HG03139 (cell line): Measurements from ENCODE around the gene NR2F2.
"Not testable (repeated sequence)": the region's sequence is repeated elsewhere in the genome, so short reads cannot be mapped to it uniquely, and the experiment has no call there.

Experiments used
- ATAC-seq: cut with Tn5 transposase; IDR thresholded peaks from one replicate; pipeline ENCODE4 v1.9.1; 2021; ENCODE audit not compliant: unreplicated experiment

The NR2F2 gene

DNA sequence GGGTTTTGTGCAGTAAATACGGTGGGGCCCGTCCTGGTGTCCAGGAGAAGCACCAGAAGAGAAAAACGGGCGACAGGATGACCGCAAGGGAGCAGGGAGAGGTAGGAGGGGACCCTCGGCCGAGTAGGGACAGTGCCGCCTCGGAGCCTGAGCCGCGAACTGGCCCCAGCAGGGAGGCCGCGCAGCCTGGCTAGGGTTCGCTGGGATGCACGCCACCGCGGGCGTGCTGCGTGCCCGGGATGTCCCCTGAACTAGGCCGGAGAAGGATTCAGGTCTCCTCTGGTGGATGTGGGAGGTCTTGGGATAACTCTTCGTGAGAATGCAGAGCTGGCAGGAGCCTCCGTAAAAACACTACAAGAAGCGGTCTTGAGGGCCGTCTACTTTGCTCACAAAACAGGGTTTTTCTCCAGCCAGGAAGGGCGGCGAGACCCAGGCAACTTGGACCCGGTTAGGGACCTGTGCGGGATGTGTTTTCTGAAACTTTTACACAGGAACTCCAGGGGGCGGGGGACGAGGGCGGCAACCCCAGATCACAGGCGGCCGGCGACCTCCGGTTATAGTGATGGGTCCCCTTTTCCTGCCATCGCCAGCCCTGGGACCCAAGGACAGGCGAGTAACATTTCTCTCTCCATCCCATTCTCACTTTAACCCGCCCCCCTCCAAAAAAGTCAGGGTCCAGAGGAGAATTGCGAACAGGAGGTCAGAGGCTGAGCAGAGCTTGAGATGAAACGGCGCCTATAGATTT lies 35.5 kb downstream of the NR2F2 start:
- no peak for ATAC-seq

GRCh38 chr15:96366526-96366877 lies 36.0 kb downstream of the NR2F2 start:
- ATAC-seq, result no peak

- ATAC-seq, result no peak
Measured at GRCh38 chr15:96367311-96368200, 37.1 kb downstream of the NR2F2 start.

- ATAC-seq, result no peak
Measured at GRCh38 chr15:96369351-96369750, 38.9 kb downstream of the NR2F2 start.

DNA sequence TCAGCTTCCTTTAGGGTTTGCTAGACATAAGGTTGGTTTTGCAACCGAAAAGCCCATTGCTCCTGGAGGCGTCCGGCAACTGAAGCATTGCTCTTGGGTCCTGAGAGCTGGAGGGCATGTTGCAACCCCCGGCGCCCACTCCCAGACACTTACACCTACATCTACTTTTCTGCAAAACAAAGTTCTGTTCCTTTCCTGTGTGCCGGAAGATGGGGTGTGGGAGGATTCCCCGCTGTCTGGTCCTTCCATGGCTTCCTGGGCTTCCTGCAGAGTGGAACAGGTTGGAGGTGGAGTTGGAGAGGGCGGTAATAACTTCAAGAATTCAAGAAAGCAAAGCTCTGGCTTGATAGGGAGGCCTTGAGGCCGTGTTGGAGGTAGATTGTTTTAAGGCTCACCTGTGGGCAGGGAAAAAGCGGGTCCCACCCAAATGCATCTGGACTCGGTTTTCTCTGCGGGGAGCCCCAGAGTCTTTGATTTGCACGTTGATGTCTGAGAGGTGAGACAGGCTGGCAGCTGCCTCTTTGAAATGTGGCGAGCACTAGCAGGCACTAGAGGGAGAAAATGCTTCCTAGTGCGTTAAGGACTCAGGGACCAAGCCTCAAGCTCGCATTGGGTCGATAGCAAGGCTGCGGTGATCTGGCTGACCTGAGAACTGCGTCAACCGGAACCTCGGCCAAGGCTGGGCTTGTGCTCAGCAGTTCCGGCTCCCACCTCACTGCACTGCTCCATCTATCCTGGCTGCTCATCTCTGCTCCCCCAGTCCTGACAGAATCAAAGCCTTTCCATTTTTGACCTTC lies 39.5 kb downstream of the NR2F2 start:
- no peak for ATAC-seq

- ATAC-seq, result no peak
Measured at GRCh38 chr15:96372554-96372953, 42.1 kb downstream of the NR2F2 start.

DNA sequence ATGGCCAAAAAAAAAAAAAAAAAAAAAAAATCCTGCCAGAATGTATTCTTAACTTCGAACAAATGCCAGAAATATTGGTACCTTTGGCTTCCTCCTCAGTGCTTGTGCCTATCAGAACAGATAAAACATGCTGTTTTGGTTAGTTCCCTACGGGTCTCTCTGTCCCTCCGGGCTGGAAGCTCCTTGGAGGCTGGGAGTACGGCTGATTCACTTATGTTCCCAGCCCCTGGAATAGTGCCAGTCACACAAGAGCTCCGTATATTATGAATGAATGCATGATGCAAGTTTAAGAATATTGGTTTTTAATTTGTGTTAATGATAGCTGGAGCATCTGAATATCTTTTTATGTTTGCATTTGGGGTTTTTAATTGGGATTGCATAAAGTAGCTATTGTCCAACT lies 44.0 kb downstream of the NR2F2 start:
- ATAC-seq, result no peak

GRCh38 chr15:96379592-96379991 lies 49.1 kb downstream of the NR2F2 start:
- ATAC-seq, result not testable (repeated sequence)

DNA sequence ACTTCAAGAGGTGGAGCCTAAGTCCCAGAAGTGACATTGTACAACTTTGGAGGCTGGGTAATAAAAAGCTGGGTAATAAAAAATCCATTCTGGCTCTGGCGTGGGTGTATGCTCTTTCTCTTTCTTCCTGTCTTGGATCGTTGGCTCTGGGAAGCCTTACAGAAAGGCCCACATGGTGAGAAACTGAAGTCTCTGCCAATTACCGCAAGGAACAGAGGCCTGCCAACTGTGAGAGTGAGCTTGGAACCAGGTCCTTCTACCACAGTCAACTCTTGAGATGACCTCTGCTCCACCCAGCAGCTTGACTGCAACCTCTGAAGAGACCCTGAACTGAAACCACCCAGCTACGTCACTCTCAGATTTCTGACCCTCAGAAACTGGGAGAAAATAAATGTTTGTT lies 51.0 kb downstream of the NR2F2 start:
- ATAC-seq, result no peak

GRCh38 chr15:96385195-96385594 lies 54.7 kb downstream of the NR2F2 start:
- no peak for ATAC-seq

- ATAC-seq, result no peak
Measured at GRCh38 chr15:96388673-96389072, 58.2 kb downstream of the NR2F2 start.
